AG09319 (cell line): ENCODE measurements around the gene CD40.

Source experiments
- DNase-seq: peaks from one replicate; pipeline ENCODE4 v3.0.0-alpha.2; 2010; ENCODE audit warnings: low read depth; ENCODE audit errors: extremely low read depth
- CTCF ChIP-seq: IDR thresholded peaks from 2 replicates; pipeline ENCODE4 v1.5.1; 2011; ENCODE audit warnings: low read depth, mild to moderate bottlenecking, inconsistent platforms, low read length, moderate library complexity

CD40 gene

DNA sequence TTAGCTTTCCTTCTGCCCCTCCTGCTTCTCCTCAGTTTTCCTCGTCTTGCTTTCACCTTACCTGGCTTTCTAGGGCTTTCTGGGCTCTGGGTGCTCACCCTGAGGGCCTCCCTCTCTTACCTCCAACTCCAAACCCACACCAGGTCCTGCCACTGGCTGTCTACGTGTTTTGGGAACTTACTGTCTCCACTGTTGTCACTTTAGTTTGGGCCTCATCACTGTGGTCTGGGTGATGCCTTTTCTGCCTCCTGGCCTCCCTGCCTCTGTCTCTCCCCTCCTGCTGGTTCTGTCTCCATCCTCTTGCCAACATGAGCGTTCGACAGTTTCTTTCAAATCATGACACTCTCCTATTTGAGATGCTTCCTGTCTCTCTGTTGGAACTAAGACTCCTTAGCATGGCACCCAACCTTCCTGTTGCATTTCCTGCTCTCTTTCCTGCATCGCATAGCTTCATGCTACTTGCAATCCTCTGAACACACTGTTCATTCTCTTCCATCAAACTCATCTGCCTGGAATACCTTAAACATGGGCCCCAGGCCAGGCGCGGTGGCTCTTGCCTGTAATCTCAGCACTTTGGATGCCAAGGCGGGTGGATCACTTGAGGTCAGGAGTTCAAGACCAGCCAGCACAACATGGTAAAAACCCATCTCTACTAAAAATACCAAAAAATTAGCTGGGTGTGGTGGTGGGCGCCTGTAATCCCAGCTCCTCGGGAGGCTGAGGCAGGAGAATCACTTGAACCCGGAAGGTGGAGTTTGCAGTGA lies 5.5 kb downstream of the CD40 start:
- TF ChIP-seq CTCF = no peak
- DNase-seq = no peak

DNA sequence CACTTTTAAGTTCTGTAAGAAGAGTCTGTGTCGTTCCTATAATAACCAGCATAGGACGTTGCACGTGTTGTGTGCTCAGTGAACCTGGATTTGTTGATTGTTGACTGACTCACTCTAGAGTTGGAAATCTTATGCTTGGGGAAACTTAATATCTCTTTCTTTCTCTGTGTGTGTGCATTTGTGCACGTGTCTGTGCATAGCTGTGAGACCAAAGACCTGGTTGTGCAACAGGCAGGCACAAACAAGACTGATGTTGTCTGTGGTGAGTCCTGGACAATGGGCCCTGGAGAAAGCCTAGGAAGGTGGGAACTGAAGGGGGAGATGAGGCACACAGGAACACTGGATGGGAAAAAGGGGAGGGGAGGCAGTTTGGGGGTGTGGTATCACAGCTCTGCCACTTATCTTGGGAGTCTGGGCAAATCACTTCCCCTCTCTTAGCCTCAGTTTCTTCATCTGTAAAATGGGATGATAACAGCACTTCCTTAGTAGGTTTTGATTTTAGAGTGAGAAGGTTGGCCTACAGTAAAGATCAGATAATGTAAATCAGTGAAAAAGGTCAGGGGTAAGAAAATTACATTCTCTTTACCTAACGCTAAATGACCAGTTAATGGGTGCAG lies 8.4 kb downstream of the CD40 start:
- no peak for TF ChIP-seq CTCF
- no peak for DNase-seq

DNA sequence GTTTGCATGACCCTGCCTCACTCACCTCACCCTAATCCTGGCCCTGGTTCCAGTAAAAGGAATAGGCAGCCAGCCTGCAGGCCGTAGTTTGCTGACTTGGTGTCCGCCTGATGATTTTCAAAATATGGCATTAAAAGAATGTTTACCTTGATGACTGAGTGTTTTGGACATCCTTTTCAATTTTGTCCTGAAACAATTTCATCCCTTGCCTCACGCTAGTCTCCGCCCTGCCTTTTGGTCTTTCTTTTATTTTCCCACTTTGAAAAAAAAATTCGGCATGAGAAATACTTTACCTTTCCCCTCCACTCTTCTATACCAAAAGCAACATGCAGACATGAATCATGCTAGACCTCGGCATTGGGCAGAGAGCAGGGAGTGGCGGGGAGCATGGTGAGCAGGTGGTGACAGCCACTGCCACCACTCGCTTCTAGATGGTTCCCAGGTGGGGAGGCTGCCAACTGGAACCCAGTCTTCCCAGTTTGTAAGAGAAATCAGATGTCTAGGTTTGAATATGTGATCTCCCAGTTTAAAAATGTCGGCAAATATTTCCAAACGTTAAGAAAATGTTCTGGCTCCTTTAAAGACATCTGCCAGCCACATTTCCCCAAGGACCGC lies 9.4 kb downstream of the CD40 start:
- DNase-seq = no peak
- TF ChIP-seq CTCF = no peak

DNA sequence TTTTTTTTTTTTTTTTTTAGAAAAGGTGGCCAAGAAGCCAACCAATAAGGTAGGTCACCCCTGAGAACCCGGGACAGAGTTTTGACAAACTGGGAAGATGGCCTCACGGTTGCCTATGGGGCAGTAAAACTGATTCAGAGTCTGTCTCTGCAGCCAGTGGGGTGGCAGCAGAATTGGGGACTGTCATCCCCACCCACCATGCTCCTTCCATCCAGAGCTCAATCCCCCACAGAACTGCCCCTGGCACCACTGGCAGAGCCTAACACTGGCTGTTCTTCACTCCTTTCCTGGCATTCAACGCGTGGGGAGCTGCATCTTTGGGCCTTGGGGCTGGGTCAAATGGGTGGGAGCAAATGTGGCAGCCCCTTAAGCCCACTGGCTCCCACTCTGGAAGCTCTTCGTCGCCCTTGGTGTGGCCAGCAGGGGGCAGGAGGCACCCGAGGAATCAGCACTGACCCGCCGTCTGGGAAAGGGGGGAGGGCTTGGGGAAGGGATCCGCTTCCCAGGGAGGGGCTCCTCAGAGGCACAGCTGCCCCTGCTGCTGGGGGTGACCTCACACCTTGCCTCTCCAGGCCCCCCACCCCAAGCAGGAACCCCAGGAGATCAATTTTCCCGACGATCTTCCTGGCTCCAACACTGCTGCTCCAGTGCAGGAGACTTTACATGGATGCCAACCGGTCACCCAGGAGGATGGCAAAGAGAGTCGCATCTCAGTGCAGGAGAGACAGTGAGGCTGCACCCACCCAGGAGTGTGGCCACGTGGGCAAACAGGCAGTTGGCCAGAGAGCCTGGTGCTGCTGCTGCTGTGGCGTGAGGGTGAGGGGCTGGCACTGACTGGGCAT lies 10.4 kb downstream of the CD40 start:
- peak; percentile 47 for TF ChIP-seq CTCF
- DNase-seq = no peak

- no peak for DNase-seq
- no peak for TF ChIP-seq CTCF
Measured at GRCh38 chr20:46129955-46130481, 11.9 kb downstream of the CD40 start.

GRCh38 chr20:46130534-46130933 lies 12.4 kb downstream of the CD40 start:
- no peak for DNase-seq
- TF ChIP-seq CTCF = no peak
